Keratinocyte (primary cell): ENCODE results near the gene TMCO4.

Source experiments
- CTCF ChIP-seq, 3 experiments: IDR thresholded peaks in 1 of 3; conservative IDR thresholded peaks in 1 of 3; optimal IDR thresholded peaks in 1 of 3; 2 replicates in 2 of 3; 3 replicates in 1 of 3; pipeline versions ENCODE3 to v1.5.1; 2011; ENCODE audit warnings: low read length in 3 of 3, mild to moderate bottlenecking in 3 of 3, moderate library complexity in 2 of 3, control low read depth in 1 of 3, inconsistent platforms in 1 of 3; ENCODE audit not compliant: insufficient read depth in 2 of 3; ENCODE audit errors: extremely low read depth in 1 of 3
- EZH2 ChIP-seq: IDR thresholded peaks from one replicate; pipeline ENCODE4 v1.6.1; 2012; ENCODE audit warnings: inconsistent platforms, mild to moderate bottlenecking, low read length, moderate library complexity

- TF ChIP-seq CTCF (optimal IDR thresholded peaks at IDR 0.05 in 1 of 3, IDR thresholded peaks at IDR 0.05 in 1 of 3, conservative IDR thresholded peaks at IDR 0.05 in 1 of 3; ENCODE audit: extremely low read depth in 1 of 3, insufficient read depth in 2 of 3, low read length in 3 of 3) = no peak
- TF ChIP-seq EZH2 = no peak
These were observed 66.1 kb downstream of the TMCO4 start for GRCh38 chr1:19733615-19734014.
